ENCODE data around the gene SLC38A6.

Gene SLC38A6

GRCh38 chr14:60972295-60972694, 8.8 kb upstream of the SLC38A6 start:
- no peak overlapping the region for H3K4me3 ChIP-seq (ENCODE audit: low read depth in 1 of 2, low read length in 2 of 2)
- H3K27ac ChIP-seq (ENCODE audit: low read length): no peak overlapping the region
- DNase-seq (no peak), ATAC-seq (ENCODE audit: insufficient read depth, low read depth) (no peak)
- H3K79me2 ChIP-seq (ENCODE audit: insufficient read depth, low read length): no peaks in the 10 kb centered on the region
- no peaks in the 10 kb centered on the region for H4K20me1 ChIP-seq (ENCODE audit: insufficient read depth, low read length)
- no peak overlapping the region for H3K4me2 ChIP-seq (ENCODE audit: insufficient read depth, low read length)
- H3K9ac ChIP-seq (ENCODE audit: low read depth, low read length): no peak overlapping the region
- H3K27me3 ChIP-seq (ENCODE audit: insufficient read depth, low read length, poor library complexity): no peaks in the 10 kb centered on the region
- H3K4me1 ChIP-seq (ENCODE audit: insufficient read depth, low read length): no peaks in the 10 kb centered on the region
- peaks cover 14% of the 10 kb centered on the region; the same call in 1 of the 2 replicates for H3K36me3 ChIP-seq (ENCODE audit: insufficient read depth, low read length)
- no peak for TF ChIP-seq EZH2 (IDR thresholded peaks at IDR 0.05; ENCODE audit: borderline replicate concordance, low read depth, low read length, severe bottlenecking)
- no peak for TF ChIP-seq CTCF (IDR thresholded peaks at IDR 0.05; ENCODE audit: borderline replicate concordance, extremely low read depth, low read length, poor library complexity, severe bottlenecking)
- no peaks in the 10 kb centered on the region for H3K9me3 ChIP-seq (ENCODE audit: insufficient read depth, low read length, severe bottlenecking)
- H2AFZ ChIP-seq (ENCODE audit: low read depth, low read length): no peak overlapping the region

- no peak overlapping the region for H3K4me2 ChIP-seq (ENCODE audit: insufficient read depth, low read length)
- no peak overlapping the region for H2AFZ ChIP-seq (ENCODE audit: low read depth, low read length)
- H3K9me3 ChIP-seq (ENCODE audit: insufficient read depth, low read length, severe bottlenecking): no peaks in the 10 kb centered on the region
- no peak for ATAC-seq (ENCODE audit: insufficient read depth, low read depth)
- no peaks in the 10 kb centered on the region for H3K27me3 ChIP-seq (ENCODE audit: insufficient read depth, low read length, poor library complexity)
- H3K4me3 ChIP-seq (ENCODE audit: low read depth in 1 of 2, low read length in 2 of 2): no peak overlapping the region
- no peak for DNase-seq
- no peaks in the 10 kb centered on the region; the same call in 1 of the 2 replicates for H3K4me1 ChIP-seq (ENCODE audit: insufficient read depth, low read length)
- peaks cover 14% of the 10 kb centered on the region; the same call in 1 of the 2 replicates for H3K36me3 ChIP-seq (ENCODE audit: insufficient read depth, low read length)
- H3K79me2 ChIP-seq (ENCODE audit: insufficient read depth, low read length): no peaks in the 10 kb centered on the region
- H4K20me1 ChIP-seq (ENCODE audit: insufficient read depth, low read length): no peaks in the 10 kb centered on the region
- no peak overlapping the region for H3K27ac ChIP-seq (ENCODE audit: low read length)
- no peak for TF ChIP-seq CTCF (IDR thresholded peaks at IDR 0.05; ENCODE audit: borderline replicate concordance, extremely low read depth, low read length, poor library complexity, severe bottlenecking)
- no peak for TF ChIP-seq EZH2 (IDR thresholded peaks at IDR 0.05; ENCODE audit: borderline replicate concordance, low read depth, low read length, severe bottlenecking)
- H3K9ac ChIP-seq (ENCODE audit: low read depth, low read length): no peak overlapping the region
Measured at GRCh38 chr14:60973070-60973469, 8.0 kb upstream of the SLC38A6 start.

- H3K4me1 ChIP-seq (ENCODE audit: insufficient read depth, low read length): peaks cover 7% of the 10 kb centered on the region; the same call in 1 of the 2 replicates
- no peak overlapping the region for H2AFZ ChIP-seq (ENCODE audit: low read depth, low read length)
- H3K4me2 ChIP-seq (ENCODE audit: insufficient read depth, low read length): no peak overlapping the region
- no peak overlapping the region for H3K9ac ChIP-seq (ENCODE audit: low read depth, low read length)
- no peaks in the 10 kb centered on the region for H3K27me3 ChIP-seq (ENCODE audit: insufficient read depth, low read length, poor library complexity)
- H4K20me1 ChIP-seq (ENCODE audit: insufficient read depth, low read length): no peaks in the 10 kb centered on the region
- H3K4me3 ChIP-seq (ENCODE audit: low read depth in 1 of 2, low read length in 2 of 2): no peak overlapping the region
- ATAC-seq (ENCODE audit: insufficient read depth, low read depth) (no peak), DNase-seq (no peak)
- H3K9me3 ChIP-seq (ENCODE audit: insufficient read depth, low read length, severe bottlenecking): no peaks in the 10 kb centered on the region
- H3K79me2 ChIP-seq (ENCODE audit: insufficient read depth, low read length): no peaks in the 10 kb centered on the region
- H3K36me3 ChIP-seq (ENCODE audit: insufficient read depth, low read length): peaks cover 14% of the 10 kb centered on the region; the same call in 1 of the 2 replicates
- no peak overlapping the region for H3K27ac ChIP-seq (ENCODE audit: low read length)
- TF ChIP-seq CTCF (IDR thresholded peaks at IDR 0.05; ENCODE audit: borderline replicate concordance, extremely low read depth, low read length, poor library complexity, severe bottlenecking) (no peak), EZH2 (IDR thresholded peaks at IDR 0.05; ENCODE audit: borderline replicate concordance, low read depth, low read length, severe bottlenecking) (no peak)
Measured at GRCh38 chr14:60974090-60974651, 6.9 kb upstream of the SLC38A6 start.
